ENCODE data around the gene FAM222A. TPM values are rescaled to one million over a fixed set of nuclear protein-coding genes. Genes with fewer than 3 reads are reported as not detected.

Gene FAM222A
- total RNA-seq, 1 experiment from 2014 or later, result 12.8 TPM

GRCh38 chr12:109677279-109677691, 36.3 kb upstream of the FAM222A start:
- intact Hi-C loops (cut with micrococcal nuclease; ENCODE audit: unreplicated experiment) (no loop called here), in situ Hi-C loops (cut with HindIII; ENCODE audit: low pct_unique_long_range_greater_than_20kb, low sequenced_read_pairs) (no loop called here)
- no peaks in the 10 kb centered on the region; the same call in 1 of the 2 replicates for H3K27me3 ChIP-seq (ENCODE audit: control insufficient read depth, insufficient read depth, low read length)
- no peaks in the 10 kb centered on the region for H3K4me1 ChIP-seq (ENCODE audit: control insufficient read depth, insufficient read depth, low read length)
- H3K4me3 ChIP-seq (ENCODE audit: low read depth in 2 of 2, low read length in 2 of 2), result no peak overlapping the region
- ATAC-seq (no peak), DNase-seq (ENCODE audit: low read depth, low spot score) (no peak)
- POLR2A ChIA-PET, result no interaction called here
- no peaks in the 10 kb centered on the region for H3K9me3 ChIP-seq (ENCODE audit: control insufficient read depth, insufficient read depth, low read depth, low read length)
- TF ChIP-seq SIN3A (IDR thresholded peaks at IDR 0.05; ENCODE audit: borderline replicate concordance, insufficient read depth, low read depth, low read length), result no peak
- no peak for TF ChIP-seq TCF7L2 (IDR thresholded peaks at IDR 0.05; ENCODE audit: low read depth, low read length)
- TF ChIP-seq CTCF (IDR thresholded peaks at IDR 0.05), result no peak
- TF ChIP-seq POLR2AphosphoS5 (IDR thresholded peaks at IDR 0.05; ENCODE audit: low read depth, low read length), result no peak
- TF ChIP-seq REST (IDR thresholded peaks at IDR 0.05; ENCODE audit: insufficient read depth in 1 of 2, low read depth in 2 of 2, low read length in 1 of 2), result no peak
- CTCF ChIA-PET, result no interaction called here
- BruUV-seq (replicated peaks), result no TSS peak
- H3K27ac ChIP-seq (ENCODE audit: low read length), result no peak overlapping the region
- H3K36me3 ChIP-seq (ENCODE audit: control insufficient read depth, insufficient read depth, low read length), result no peaks in the 10 kb centered on the region

GRCh38 chr12:109678719-109679118, 34.9 kb upstream of the FAM222A start:
- no peak for ATAC-seq

More at GRCh38 chr12:109678719-109679118, 34.9 kb upstream of the FAM222A start:
- no TSS peak for BruUV-seq (replicated peaks)
- H3K9me3 ChIP-seq (ENCODE audit: control insufficient read depth, insufficient read depth, low read depth, low read length), result no peaks in the 10 kb centered on the region
- CTCF ChIA-PET, result no interaction called here
- no peak overlapping the region for H3K4me3 ChIP-seq (ENCODE audit: low read depth in 2 of 2, low read length in 2 of 2)
- H3K36me3 ChIP-seq (ENCODE audit: control insufficient read depth, insufficient read depth, low read length), result no peaks in the 10 kb centered on the region
- no peak for TF ChIP-seq POLR2AphosphoS5 (IDR thresholded peaks at IDR 0.05; ENCODE audit: low read depth, low read length)
- TF ChIP-seq REST (IDR thresholded peaks at IDR 0.05; ENCODE audit: insufficient read depth in 1 of 2, low read depth in 2 of 2, low read length in 1 of 2), result no peak
- no peak for TF ChIP-seq SIN3A (IDR thresholded peaks at IDR 0.05; ENCODE audit: borderline replicate concordance, insufficient read depth, low read depth, low read length)
- no peak for TF ChIP-seq CTCF (IDR thresholded peaks at IDR 0.05)
- TF ChIP-seq TCF7L2 (IDR thresholded peaks at IDR 0.05; ENCODE audit: low read depth, low read length), result no peak
- no peaks in the 10 kb centered on the region for H3K4me1 ChIP-seq (ENCODE audit: control insufficient read depth, insufficient read depth, low read length)
- POLR2A ChIA-PET, result no interaction called here
- H3K27me3 ChIP-seq (ENCODE audit: control insufficient read depth, insufficient read depth, low read length), result peaks cover 6% of the 10 kb centered on the region
- no peak overlapping the region for H3K27ac ChIP-seq (ENCODE audit: low read length)
- no peak for DNase-seq (ENCODE audit: low read depth, low spot score)
- in situ Hi-C loops (cut with HindIII; ENCODE audit: low pct_unique_long_range_greater_than_20kb, low sequenced_read_pairs) (no loop called here), intact Hi-C loops (cut with micrococcal nuclease; ENCODE audit: unreplicated experiment) (no loop called here)
